NT2/D1 (cell line): ENCODE results near the gene LARGE1.

ENCODE experiments used
- DNase-seq: peaks from one replicate; pipeline ENCODE4 v3.0.0-alpha.2; 2011; ENCODE audit warnings: low read depth, low spot score
- H3K27me3 ChIP-seq: 2 replicates; pipeline ENCODE4 v1.6.0; 2011; ENCODE audit warnings: mild to moderate bottlenecking; ENCODE audit not compliant: insufficient read length, insufficient read depth
- H3K36me3 ChIP-seq: 2 replicates; pipeline ENCODE4 v1.6.1; 2011; ENCODE audit warnings: mild to moderate bottlenecking, low read length, mixed read lengths; ENCODE audit not compliant: insufficient read depth, insufficient read length
- H3K4me1 ChIP-seq: 2 replicates; pipeline ENCODE4 v1.5.1; 2011; ENCODE audit not compliant: insufficient read depth, insufficient read length
- H3K4me3 ChIP-seq: 2 replicates; pipeline ENCODE4 v1.5.1; 2011; ENCODE audit warnings: low read depth; ENCODE audit not compliant: insufficient read length
- H3K9ac ChIP-seq: 2 replicates; pipeline ENCODE4 v1.6.0; 2011; ENCODE audit warnings: low read depth; ENCODE audit not compliant: insufficient read length
- H3K9me3 ChIP-seq: 2 replicates; pipeline ENCODE4 v1.5.1; 2011; ENCODE audit warnings: mild to moderate bottlenecking, low read length; ENCODE audit not compliant: insufficient read depth
- SUZ12 ChIP-seq: IDR thresholded peaks from 2 replicates; pipeline ENCODE4 v1.6.1; 2011; ENCODE audit not compliant: insufficient read length, insufficient read depth; ENCODE audit errors: extremely low read depth
- YY1 ChIP-seq: IDR thresholded peaks from 2 replicates; pipeline ENCODE4 v1.6.1; 2011; ENCODE audit not compliant: insufficient read length, insufficient read depth
- ZNF274 ChIP-seq: IDR thresholded peaks from 2 replicates; pipeline ENCODE4 v1.6.1; 2011; ENCODE audit warnings: mild to moderate bottlenecking, low read depth, low read length

Gene LARGE1

GRCh38 chr22:33352768-33353167 is 567.5 kb downstream of the LARGE1 start:
- H3K9ac ChIP-seq = no peak overlapping the region
- no peak for TF ChIP-seq SUZ12

GRCh38 chr22:33350961-33351360 is 569.3 kb downstream of the LARGE1 start:
- no peak overlapping the region for H3K9ac ChIP-seq
- no peaks in the 10 kb centered on the region for H3K4me1 ChIP-seq
- no peaks in the 10 kb centered on the region for H3K27me3 ChIP-seq
- no peaks in the 10 kb centered on the region for H3K36me3 ChIP-seq
- H3K4me3 ChIP-seq = no peak overlapping the region
- TF ChIP-seq YY1 = no peak
- TF ChIP-seq SUZ12 = no peak
- TF ChIP-seq ZNF274 = no peak
- H3K9me3 ChIP-seq = no peaks in the 10 kb centered on the region; the same call in 1 of the 2 replicates
- DNase-seq = no peak

More at GRCh38 chr22:33352768-33353167, 567.5 kb downstream of the LARGE1 start:
- Histone ChIP-seq H3K9me3 (no peaks in the 10 kb centered on the region; the same call in 1 of the 2 replicates), H3K36me3 (no peaks in the 10 kb centered on the region), H3K4me3 (no peak overlapping the region), H3K27me3 (no peaks in the 10 kb centered on the region), H3K4me1 (no peaks in the 10 kb centered on the region)
- DNase-seq = no peak

GRCh38 chr22:33350491-33350890 is 569.8 kb downstream of the LARGE1 start:
- DNase-seq = no peak
- H3K9ac ChIP-seq = no peak overlapping the region
- H3K4me3 ChIP-seq = no peak overlapping the region
- no peaks in the 10 kb centered on the region for H3K27me3 ChIP-seq
- no peak for TF ChIP-seq SUZ12
- TF ChIP-seq ZNF274 = no peak
- TF ChIP-seq YY1 = no peak
- no peaks in the 10 kb centered on the region for H3K36me3 ChIP-seq
- H3K9me3 ChIP-seq = no peaks in the 10 kb centered on the region; the same call in 1 of the 2 replicates
- no peaks in the 10 kb centered on the region for H3K4me1 ChIP-seq

- no peaks in the 10 kb centered on the region for H3K36me3 ChIP-seq
- no peaks in the 10 kb centered on the region for H3K27me3 ChIP-seq
- H3K9me3 ChIP-seq = no peaks in the 10 kb centered on the region; the same call in 1 of the 2 replicates
- no peak for TF ChIP-seq YY1
- no peak for TF ChIP-seq SUZ12
- no peak for TF ChIP-seq ZNF274
- no peak overlapping the region for H3K9ac ChIP-seq
- H3K4me3 ChIP-seq = no peak overlapping the region
- DNase-seq = no peak
- no peaks in the 10 kb centered on the region for H3K4me1 ChIP-seq
Measured at GRCh38 chr22:33347002-33347401, 573.3 kb downstream of the LARGE1 start.

GRCh38 chr22:33341611-33342010 is 578.7 kb downstream of the LARGE1 start:
- no peaks in the 10 kb centered on the region for H3K9me3 ChIP-seq
- H3K36me3 ChIP-seq = no peaks in the 10 kb centered on the region
- no peak for DNase-seq

DNA sequence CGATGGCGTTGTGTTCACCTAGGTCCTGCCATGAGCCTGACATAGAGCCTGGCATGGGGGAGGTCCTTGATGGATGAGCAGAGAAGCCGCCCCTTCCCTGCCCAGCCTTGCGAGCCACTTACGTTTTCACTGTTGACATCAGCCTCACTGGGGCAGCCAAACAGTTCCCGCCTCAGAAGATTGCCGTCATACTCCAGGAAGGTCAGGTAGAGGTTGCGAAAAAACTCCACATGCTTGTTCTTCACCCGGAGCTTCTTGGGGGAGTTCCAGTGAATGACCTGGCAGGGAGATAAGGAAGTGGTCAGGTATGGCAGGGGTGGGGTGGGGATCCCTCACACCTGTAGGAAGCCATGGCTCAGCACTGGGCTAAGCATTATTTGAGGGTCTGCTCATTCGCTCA is 582.8 kb downstream of the LARGE1 start:
- H3K4me1 ChIP-seq = no peaks in the 10 kb centered on the region
- H3K36me3 ChIP-seq = no peaks in the 10 kb centered on the region
- TF ChIP-seq SUZ12 (no peak), YY1 (no peak), ZNF274 (no peak)
- no peaks in the 10 kb centered on the region for H3K9me3 ChIP-seq
- H3K9ac ChIP-seq = no peak overlapping the region
- no peaks in the 10 kb centered on the region for H3K27me3 ChIP-seq
- H3K4me3 ChIP-seq = no peak overlapping the region
- DNase-seq = no peak

More at GRCh38 chr22:33341611-33342010, 578.7 kb downstream of the LARGE1 start:
- TF ChIP-seq SUZ12 = no peak
- no peak for TF ChIP-seq ZNF274
- no peak for TF ChIP-seq YY1
- H3K4me3 ChIP-seq = no peak overlapping the region
- no peak overlapping the region for H3K9ac ChIP-seq
- H3K27me3 ChIP-seq = no peaks in the 10 kb centered on the region
- H3K4me1 ChIP-seq = no peaks in the 10 kb centered on the region

GRCh38 chr22:33335611-33336279 is 584.5 kb downstream of the LARGE1 start:
- H3K4me1 ChIP-seq = no peaks in the 10 kb centered on the region
- no peak overlapping the region for H3K9ac ChIP-seq
- H3K9me3 ChIP-seq = no peaks in the 10 kb centered on the region
- H3K27me3 ChIP-seq = no peaks in the 10 kb centered on the region
- H3K36me3 ChIP-seq = no peaks in the 10 kb centered on the region
- no peak for TF ChIP-seq ZNF274
- TF ChIP-seq YY1 = no peak
- TF ChIP-seq SUZ12 = no peak
- H3K4me3 ChIP-seq = no peak overlapping the region
- DNase-seq = no peak

DNA sequence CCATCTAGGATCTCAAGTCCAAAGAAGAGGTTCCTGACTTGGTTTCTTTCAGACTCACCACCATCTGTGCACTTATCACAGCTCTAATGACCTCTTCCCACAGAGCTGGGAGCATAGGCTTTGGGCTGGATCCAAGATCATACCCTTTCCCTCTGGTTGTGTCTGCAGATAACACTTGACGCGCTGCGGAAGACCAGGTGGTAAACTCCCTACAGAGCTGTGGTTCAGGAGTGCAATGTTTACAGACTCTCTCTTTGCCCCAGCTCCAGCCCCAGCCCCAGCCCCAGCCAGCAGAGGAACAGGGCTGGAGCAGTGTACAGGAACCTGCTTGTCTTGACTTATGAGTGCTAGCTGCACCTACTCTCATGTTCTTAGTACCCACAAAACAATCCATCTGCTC is 587.7 kb downstream of the LARGE1 start:
- Histone ChIP-seq H3K9me3 (peaks cover 8% of the 10 kb centered on the region; the same call in 1 of the 2 replicates), H3K4me3 (no peak overlapping the region), H3K27me3 (no peaks in the 10 kb centered on the region), H3K9ac (no peak overlapping the region), H3K36me3 (no peaks in the 10 kb centered on the region), H3K4me1 (no peaks in the 10 kb centered on the region)
- DNase-seq = no peak
- TF ChIP-seq SUZ12 (no peak), YY1 (no peak), ZNF274 (no peak)
